OCI-LY7 (cell line): ENCODE data around the gene ABCA5.

Source experiments
- CTCF ChIP-seq: fragments of 200-600 bp; sonication (generic); conservative IDR thresholded peaks from 2 replicates; pipeline ENCODE4 v1.5.1; 2014; ENCODE audit warnings: mild to moderate bottlenecking, antibody characterized with exemption, low read length, moderate library complexity, mixed read lengths
- EZH2phosphoT487 ChIP-seq: fragments of 200-600 bp; sonication (generic); IDR thresholded peaks from 2 replicates; pipeline ENCODE4 v1.6.1; 2018; ENCODE audit warnings: low read depth, borderline replicate concordance, mild to moderate bottlenecking, mixed run types, antibody characterized with exemption, low read length, moderate library complexity, mixed read lengths

- TF ChIP-seq CTCF, result no peak
- TF ChIP-seq EZH2phosphoT487, result no peak
Measured at GRCh38 chr17:69265873-69266272, 61.1 kb downstream of the ABCA5 start.
